A549 treated with AZD9567 at 1 μM for 4 hours (cell line): Measurements from ENCODE around the gene DHCR24. TPM values are rescaled to one million over a fixed set of nuclear protein-coding genes. Genes with fewer than 3 reads are reported as not detected.

Experiments
- total RNA-seq: library from RNA; stranded (reverse); fragments of 200-300 nt; extraction: Qiagen RNA extraction; gene quantifications from 5 replicates; pipeline ENCODE4 v1.2.3, GENCODE V29; 2022; ENCODE audit not compliant: insufficient read depth

Gene DHCR24
- 41.8 to 43.9 TPM (median 42.3 TPM) in 5 replicates for total RNA-seq

GRCh38 chr1:54886724-54887664 lies at the start of gene DHCR24:
DHCR24 (minus strand) TSS chr1:54887195; CDS start chr1:54887119, 76 bp downstream.

GRCh38 chr1:54800899-54801759 lies 85.9 kb downstream of the DHCR24 start, which contains the start of gene TTC22:
TTC22 (minus strand) TSS chr1:54801323; CDS start chr1:54801163, 160 bp downstream.

Other genes starting within 250 kb of the DHCR24 start
- gene MROH7, start 245.4 kb downstream of the DHCR24 start, total RNA-seq: 0.02 TPM in 1 of 5 replicates, not detected in the others
- gene TTC4, start 171.3 kb downstream of the DHCR24 start, total RNA-seq: 26.8 to 29.7 TPM (median 27.7 TPM) in 5 replicates
- gene PARS2, start 122.7 kb downstream of the DHCR24 start, total RNA-seq: 3.9 to 5.7 TPM (median 5.1 TPM) in 5 replicates
- gene TTC22, start 85.9 kb downstream of the DHCR24 start, total RNA-seq: not detected in 5 replicates
- 0.41 to 0.72 TPM (median 0.61 TPM) in 4 of 5 replicates, not detected in the other for gene TMEM61, start 93.4 kb upstream of the DHCR24 start, total RNA-seq
- not detected in 5 replicates for gene BSND, start 111.7 kb upstream of the DHCR24 start, total RNA-seq
- gene PCSK9, start 152.4 kb upstream of the DHCR24 start, total RNA-seq: 2.5 to 3.7 TPM (median 2.8 TPM) in 5 replicates